CD8-positive, alpha-beta memory T cell (primary cell): ENCODE results near the gene MRTFA. TPM values are rescaled to one million over a fixed set of nuclear protein-coding genes. Genes with fewer than 3 reads are reported as not detected.
"Not testable (repeated sequence)": the region's sequence is repeated elsewhere in the genome, so short reads cannot be mapped to it uniquely, and the experiment has no call there.

Experiments used
- CTCF ChIA-PET: fragments of 350-600 bp; sonication (Branson Sonifier 250); formaldehyde crosslinking; loops from one replicate; lab custom pipeline; 2021; ENCODE audit warnings: antibody characterized with exemption; lab: Charles Lee
- POLR2A ChIA-PET: fragments of 350-600 bp; sonication (Branson Sonifier 250); formaldehyde crosslinking; loops from one replicate; lab custom pipeline; 2021; ENCODE audit warnings: antibody characterized with exemption; lab: Charles Lee
- DNase-seq, 5 donors: peaks; one replicate each; pipeline versions ENCODE4 v3.0.0 to v3.0.0-alpha.2; 2020 to 2022; ENCODE audit warnings: mixed read lengths in 1 of 5
- H3K27ac ChIP-seq: one replicate; pipeline ENCODE4 v1.7.0; 2013; ENCODE audit warnings: low read depth, mild to moderate bottlenecking, low read length, moderate library complexity
- H3K27me3 ChIP-seq: 2 replicates; pipeline ENCODE4 v1.7.0; 2013; ENCODE audit warnings: low read length, mild to moderate bottlenecking; ENCODE audit not compliant: insufficient read depth, poor library complexity, severe bottlenecking
- H3K36me3 ChIP-seq: 2 replicates; pipeline ENCODE4 v1.7.0; 2013; ENCODE audit warnings: mild to moderate bottlenecking, low read length, moderate library complexity; ENCODE audit not compliant: insufficient read depth
- H3K4me1 ChIP-seq: 2 replicates; pipeline ENCODE4 v1.7.0; 2013; ENCODE audit warnings: mild to moderate bottlenecking, low read length, moderate library complexity; ENCODE audit not compliant: insufficient read depth
- H3K4me3 ChIP-seq: 2 replicates; pipeline ENCODE4 v1.7.0; 2013; ENCODE audit warnings: mild to moderate bottlenecking, low read length
- H3K9me3 ChIP-seq: 2 replicates; pipeline ENCODE4 v1.7.0; 2013; ENCODE audit warnings: mild to moderate bottlenecking, low read length
- H3K27ac Mint-ChIP-seq, 8 donors: one replicate each; pipeline ENCODE4 v1.8.0; 2020 to 2021; ENCODE audit warnings: mixed read lengths in 8 of 8, mild to moderate bottlenecking in 6 of 8, inconsistent platforms in 3 of 8, moderate library complexity in 3 of 8
- H3K27me3 Mint-ChIP-seq, 2 donors: one replicate each; pipeline ENCODE4 v1.8.0; 2020 to 2021; ENCODE audit warnings: mixed read lengths in 2 of 2, mild to moderate bottlenecking in 1 of 2, moderate library complexity in 1 of 2
- H3K36me3 Mint-ChIP-seq, 3 donors: one replicate each; pipeline ENCODE4 v1.8.0; 2020 to 2021; ENCODE audit warnings: mixed read lengths in 3 of 3, inconsistent platforms in 1 of 3, mild to moderate bottlenecking in 1 of 3
- H3K4me1 Mint-ChIP-seq, 3 donors: one replicate each; pipeline ENCODE4 v1.8.0; 2020 to 2021; ENCODE audit warnings: mixed read lengths in 3 of 3, inconsistent platforms in 1 of 3, mild to moderate bottlenecking in 1 of 3
- H3K4me3 Mint-ChIP-seq, 7 donors: one replicate each; pipeline ENCODE4 v1.8.0; 2020 to 2021; ENCODE audit warnings: mixed read lengths in 7 of 7, mild to moderate bottlenecking in 6 of 7, moderate library complexity in 4 of 7, inconsistent platforms in 2 of 7
- H3K9me3 Mint-ChIP-seq, 5 donors: one replicate each; pipeline ENCODE4 v1.8.0; 2020 to 2022; ENCODE audit warnings: mixed read lengths in 5 of 5, mild to moderate bottlenecking in 3 of 5, moderate library complexity in 2 of 5, inconsistent platforms in 1 of 5
- polyA plus RNA-seq: library from polyadenylated mRNA; unstranded; fragments of 300-500 nt; fragmentation: Illumina TruSeq; gene quantifications from one replicate; pipeline ENCODE4 v1.2.3, GENCODE V29; 2021
- total RNA-seq, 2 experiments: library from RNA; stranded (reverse); gene quantifications; one replicate each; pipeline ENCODE4 v1.2.3, GENCODE V29; 2021

MRTFA gene
- total and polyA plus RNA-seq, 3 experiments from 2014 or later, result 22.9 to 40.5 (median 38.6) TPM

- H3K4me3 ChIP-seq, H3K4me1 ChIP-seq, H3K9me3 Mint-ChIP-seq, POLR2A ChIA-PET, H3K9me3 ChIP-seq, H3K36me3 ChIP-seq, H3K27me3 Mint-ChIP-seq, DNase-seq, H3K4me3 Mint-ChIP-seq, H3K27ac Mint-ChIP-seq, H3K27me3 ChIP-seq, H3K27ac ChIP-seq: not testable (repeated sequence)
- CTCF ChIA-PET, result interaction anchor here (0.8 to 1.1 kb wide), 3 partner anchors 21 to 101 kb away, joined by 3 to 4 read pairs (median 3); no protein-coding TSS in a partner anchor
- peaks cover 1 to 12% (median 7%) of the 10 kb centered on the region in 3 donors for H3K36me3 Mint-ChIP-seq
- peaks cover 33 to 63% (median 47%) of the 10 kb centered on the region in 3 donors for H3K4me1 Mint-ChIP-seq
Measured at GRCh38 chr22:40625794-40626193, 10.7 kb downstream of the MRTFA start.

- H3K9me3 Mint-ChIP-seq, H3K4me1 ChIP-seq, H3K27ac ChIP-seq, H3K36me3 ChIP-seq, DNase-seq, H3K4me3 ChIP-seq, H3K27me3 ChIP-seq, H3K4me3 Mint-ChIP-seq, H3K27ac Mint-ChIP-seq, CTCF ChIA-PET, H3K9me3 ChIP-seq, H3K27me3 Mint-ChIP-seq: not testable (repeated sequence)
- H3K4me1 Mint-ChIP-seq, result peaks cover 32 to 63% (median 50%) of the 10 kb centered on the region in 3 donors
- peaks cover 1 to 16% (median 10%) of the 10 kb centered on the region in 3 donors for H3K36me3 Mint-ChIP-seq
- POLR2A ChIA-PET, result interaction anchor here (0.9 kb wide), 1 partner anchor 11 kb away, joined by 3 read pairs; the partner anchor contains the start of gene MRTFA
Measured at GRCh38 chr22:40625281-40625680, 11.2 kb downstream of the MRTFA start.

- no peak for DNase-seq
- ChIA-PET CTCF (no interaction called here), POLR2A (interaction anchor here (0.7 to 0.9 kb wide), 2 partner anchors 12 to 17 kb away, joined by 3 to 12 read pairs; partner anchors contain the start of gene MRTFA)
- H3K4me1 Mint-ChIP-seq, result peaks cover 30 to 59% (median 48%) of the 10 kb centered on the region in 3 donors
- Histone ChIP-seq H3K27me3 (no peaks in the 10 kb centered on the region), H3K4me3 (no peak overlapping the region), H3K36me3 (no peaks in the 10 kb centered on the region), H3K9me3 (no peaks in the 10 kb centered on the region), H3K27ac (no peak overlapping the region), H3K4me1 (no peaks in the 10 kb centered on the region)
- peaks cover 1 to 16% (median 10%) of the 10 kb centered on the region in 3 donors for H3K36me3 Mint-ChIP-seq
- H3K9me3 Mint-ChIP-seq, result peaks cover 0 to 4% (median 1%) of the 10 kb centered on the region in 5 donors
- no peak overlapping the region for H3K4me3 Mint-ChIP-seq
- H3K27ac Mint-ChIP-seq, result no peak overlapping the region
- H3K27me3 Mint-ChIP-seq, result no peaks in the 10 kb centered on the region
Measured at GRCh38 chr22:40624770-40625169, 11.7 kb downstream of the MRTFA start.

- H3K4me3 Mint-ChIP-seq, result peak overlapping the region in 1 of 7 donors; percentile 38
- H3K36me3 Mint-ChIP-seq, result peaks cover 3 to 23% (median 13%) of the 10 kb centered on the region in 3 donors
- no peaks in the 10 kb centered on the region for H3K27me3 Mint-ChIP-seq
- H3K4me1 Mint-ChIP-seq, result peaks cover 17 to 45% (median 37%) of the 10 kb centered on the region in 3 donors
- no peak overlapping the region for H3K4me3 ChIP-seq
- H3K27me3 ChIP-seq, result no peaks in the 10 kb centered on the region
- H3K36me3 ChIP-seq, result no peaks in the 10 kb centered on the region
- peaks cover 0 to 4% (median 2%) of the 10 kb centered on the region in 5 donors for H3K9me3 Mint-ChIP-seq
- H3K27ac ChIP-seq, result no peak overlapping the region
- no peaks in the 10 kb centered on the region for H3K4me1 ChIP-seq
- POLR2A ChIA-PET, result no interaction called here
- H3K9me3 ChIP-seq, result no peaks in the 10 kb centered on the region
- CTCF ChIA-PET, result interaction anchor here (1.0 kb wide), 1 partner anchor 25 kb away, joined by 5 read pairs; no protein-coding TSS in a partner anchor
- DNase-seq, result no peak
- no peak overlapping the region for H3K27ac Mint-ChIP-seq
Measured at GRCh38 chr22:40621309-40622151, 15.0 kb downstream of the MRTFA start.

- H3K9me3 ChIP-seq, result no peaks in the 10 kb centered on the region
- peaks cover 20 to 45% (median 42%) of the 10 kb centered on the region in 3 donors for H3K4me1 Mint-ChIP-seq
- H3K36me3 Mint-ChIP-seq, result peaks cover 7 to 23% (median 13%) of the 10 kb centered on the region in 3 donors
- POLR2A ChIA-PET, result no interaction called here
- H3K9me3 Mint-ChIP-seq, result peaks cover 0 to 4% (median 2%) of the 10 kb centered on the region in 5 donors
- no peak overlapping the region for H3K4me3 ChIP-seq
- no peaks in the 10 kb centered on the region for H3K27me3 ChIP-seq
- no peaks in the 10 kb centered on the region for H3K27me3 Mint-ChIP-seq
- peak overlapping the region in 1 of 7 donors; percentile 75 for H3K4me3 Mint-ChIP-seq
- no peak for DNase-seq
- CTCF ChIA-PET, result interaction anchor here (1.0 kb wide), 1 partner anchor 26 kb away, joined by 5 read pairs; no protein-coding TSS in a partner anchor
- no peaks in the 10 kb centered on the region for H3K36me3 ChIP-seq
- H3K27ac ChIP-seq, result no peak overlapping the region
- H3K4me1 ChIP-seq, result no peaks in the 10 kb centered on the region
- peak overlapping the region in 1 of 8 donors; percentile 29 for H3K27ac Mint-ChIP-seq
Measured at GRCh38 chr22:40620464-40621046, 16.0 kb downstream of the MRTFA start.

GRCh38 chr22:40618400-40618799 lies 18.1 kb downstream of the MRTFA start:
- Histone ChIP-seq H3K36me3 (no peaks in the 10 kb centered on the region), H3K9me3 (no peaks in the 10 kb centered on the region), H3K27me3 (no peaks in the 10 kb centered on the region), H3K27ac (no peak overlapping the region), H3K4me3 (no peak overlapping the region), H3K4me1 (no peaks in the 10 kb centered on the region)
- peaks cover 0 to 4% (median 2%) of the 10 kb centered on the region in 5 donors for H3K9me3 Mint-ChIP-seq
- no peak for DNase-seq
- H3K36me3 Mint-ChIP-seq, result peaks cover 7 to 23% (median 13%) of the 10 kb centered on the region in 3 donors
- H3K4me1 Mint-ChIP-seq, result peaks cover 18 to 42% (median 35%) of the 10 kb centered on the region in 3 donors
- CTCF ChIA-PET, result interaction anchor here (0.5 kb wide), 1 partner anchor 102 kb away, joined by 4 read pairs; no protein-coding TSS in a partner anchor
- H3K27ac Mint-ChIP-seq, result no peak overlapping the region
- no peak overlapping the region for H3K4me3 Mint-ChIP-seq
- no peaks in the 10 kb centered on the region for H3K27me3 Mint-ChIP-seq
- POLR2A ChIA-PET, result no interaction called here

- peaks cover 0 to 4% (median 0%) of the 10 kb centered on the region in 5 donors for H3K9me3 Mint-ChIP-seq
- Histone ChIP-seq H3K9me3 (no peaks in the 10 kb centered on the region), H3K4me1 (no peaks in the 10 kb centered on the region), H3K27ac (no peak overlapping the region), H3K36me3 (no peaks in the 10 kb centered on the region), H3K27me3 (no peaks in the 10 kb centered on the region), H3K4me3 (no peak overlapping the region)
- H3K27ac Mint-ChIP-seq, result peak overlapping the region in 1 of 8 donors; percentile 84
- peaks cover 26 to 49% (median 47%) of the 10 kb centered on the region in 3 donors for H3K4me1 Mint-ChIP-seq
- POLR2A ChIA-PET, result no interaction called here
- CTCF ChIA-PET, result no interaction called here
- no peaks in the 10 kb centered on the region for H3K27me3 Mint-ChIP-seq
- H3K36me3 Mint-ChIP-seq, result peaks cover 6 to 16% (median 11%) of the 10 kb centered on the region in 3 donors
- H3K4me3 Mint-ChIP-seq, result no peak overlapping the region
- no peak for DNase-seq
Measured at GRCh38 chr22:40616578-40616977, 19.9 kb downstream of the MRTFA start.
